ENCODE measurements around the gene ATXN10.

GRCh38 chr22:45876136-45877035 lies 204.8 kb downstream of the ATXN10 start:
- TF ChIP-seq, protein P1, sequence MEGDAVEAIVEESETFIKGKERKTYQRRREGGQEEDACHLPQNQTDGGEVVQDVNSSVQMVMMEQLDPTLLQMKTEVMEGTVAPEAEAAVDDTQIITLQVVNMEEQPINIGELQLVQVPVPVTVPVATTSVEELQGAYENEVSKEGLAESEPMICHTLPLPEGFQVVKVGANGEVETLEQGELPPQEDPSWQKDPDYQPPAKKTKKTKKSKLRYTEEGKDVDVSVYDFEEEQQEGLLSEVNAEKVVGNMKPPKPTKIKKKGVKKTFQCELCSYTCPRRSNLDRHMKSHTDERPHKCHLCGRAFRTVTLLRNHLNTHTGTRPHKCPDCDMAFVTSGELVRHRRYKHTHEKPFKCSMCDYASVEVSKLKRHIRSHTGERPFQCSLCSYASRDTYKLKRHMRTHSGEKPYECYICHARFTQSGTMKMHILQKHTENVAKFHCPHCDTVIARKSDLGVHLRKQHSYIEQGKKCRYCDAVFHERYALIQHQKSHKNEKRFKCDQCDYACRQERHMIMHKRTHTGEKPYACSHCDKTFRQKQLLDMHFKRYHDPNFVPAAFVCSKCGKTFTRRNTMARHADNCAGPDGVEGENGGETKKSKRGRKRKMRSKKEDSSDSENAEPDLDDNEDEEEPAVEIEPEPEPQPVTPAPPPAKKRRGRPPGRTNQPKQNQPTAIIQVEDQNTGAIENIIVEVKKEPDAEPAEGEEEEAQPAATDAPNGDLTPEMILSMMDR (IDR thresholded peaks at IDR 0.05): no peak
- no peak for TF ChIP-seq POLR2A (IDR thresholded peaks at IDR 0.05)

Data from lower leg skin (tissue), 3 donors.